Measurements from ENCODE around the gene HABP2. TPM values are rescaled to one million over a fixed set of nuclear protein-coding genes. Genes with fewer than 3 reads are reported as not detected.

The HABP2 gene
- total and polyA plus RNA-seq, 2 of the 4 experiments (the other 2 are of a cell fraction), result not detected

DNA sequence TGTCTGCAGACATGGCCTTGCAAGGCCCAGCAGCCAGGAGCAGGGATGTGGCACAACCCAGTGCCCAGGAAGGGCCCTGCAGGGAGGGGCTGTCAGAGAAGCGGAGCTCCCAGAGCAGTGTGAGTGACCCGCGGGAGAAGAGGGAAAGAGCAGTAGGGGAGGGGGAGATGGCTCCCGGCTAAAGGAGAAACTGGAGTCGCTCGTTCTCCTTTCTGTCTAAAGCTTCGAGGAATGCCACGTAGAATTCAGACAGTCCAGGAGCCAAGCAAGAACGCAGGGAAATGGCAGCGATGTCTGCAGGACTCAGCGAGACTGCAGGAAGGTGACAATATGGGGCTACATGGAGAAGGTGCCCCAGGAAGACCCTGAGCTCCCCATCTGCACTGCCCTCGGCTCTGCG, 22.4 kb upstream of the HABP2 start:
- H3K9me3 ChIP-seq (ENCODE audit: control insufficient read depth, insufficient read depth, low read length), result no peaks in the 10 kb centered on the region

More for the DNA sequence above, 22.4 kb upstream of the HABP2 start:
- H3K23ac ChIP-seq (ENCODE audit: low read depth, low read length), result no peak overlapping the region
- H3K36me3 ChIP-seq (ENCODE audit: control insufficient read depth, insufficient read depth, low read length), result no peaks in the 10 kb centered on the region
- no peak overlapping the region for H3K4me2 ChIP-seq (ENCODE audit: low read depth, low read length)
- H3K14ac ChIP-seq (replicated peaks; ENCODE audit: low read depth, low read length), result no peak overlapping the region
- WGBS, 2 experiments (ENCODE audit: extremely low coverage in 2 of 2, insufficient read length in 1 of 2), result 40% methylated on average over 6 of the region's 13 CpGs; no CpG with 5 or more reads in 1 of the 2 experiments
- no TSS peak for BruUV-seq (replicated peaks)
- no peak overlapping the region for H3K4ac ChIP-seq (ENCODE audit: low read depth, low read length)
- no peak for DNase-seq
- ChIA-PET CTCF (no interaction called here), POLR2A (ENCODE audit: unreplicated experiment) (no interaction called here)
- ATAC-seq (ENCODE audit: low read depth), result no peak
- no peak overlapping the region for H2BK5ac ChIP-seq (ENCODE audit: low read depth, low read length, poor library complexity, severe bottlenecking)
- no peak overlapping the region for H2BK15ac ChIP-seq (ENCODE audit: low read depth, low read length)
- no peak overlapping the region for H4K91ac ChIP-seq (ENCODE audit: insufficient read depth, low read depth, low read length)
- H2AK5ac ChIP-seq (ENCODE audit: low read depth, low read length), result no peak overlapping the region
- no peaks in the 10 kb centered on the region for H4K20me1 ChIP-seq (ENCODE audit: insufficient read depth, low read length)
- in situ Hi-C loops (cut with MboI; ENCODE audit: low sequenced_read_pairs) (no loop called here), intact Hi-C loops (cut with micrococcal nuclease) (no loop called here), dilution Hi-C loops (cut with HindIII; ENCODE audit: low sequenced_read_pairs, unreplicated experiment) (no loop called here)
- no peak overlapping the region for H3K27ac ChIP-seq (ENCODE audit: insufficient read depth, low read length)
- TF ChIP-seq SMC3 (IDR thresholded peaks at IDR 0.05; ENCODE audit: low read depth, low read length), result no peak
- TF ChIP-seq MAFK (IDR thresholded peaks at IDR 0.05; ENCODE audit: low read depth, low read length), result no peak
- no peak for TF ChIP-seq CEBPB (IDR thresholded peaks at IDR 0.05; ENCODE audit: low read depth, low read length)
- no peak for TF ChIP-seq RAD21 (IDR thresholded peaks at IDR 0.05; ENCODE audit: low read length)
- TF ChIP-seq CHD1 (IDR thresholded peaks at IDR 0.05; ENCODE audit: low read depth, low read length), result no peak
- H3K56ac ChIP-seq (ENCODE audit: extremely low read depth, insufficient read depth, low read length), result no peak overlapping the region
- no peak overlapping the region for H3K4me3 ChIP-seq (ENCODE audit: insufficient read depth, low read depth, low read length)
- H2AK9ac ChIP-seq (replicated peaks; ENCODE audit: low read depth, low read length, poor library complexity), result no peak overlapping the region
- no peaks in the 10 kb centered on the region for H3K79me1 ChIP-seq (ENCODE audit: low read depth in 1 of 2, low read length in 2 of 2)
- no peak overlapping the region for H4K5ac ChIP-seq (ENCODE audit: low read depth, low read length)
- no peak overlapping the region for H4K8ac ChIP-seq (ENCODE audit: low read depth in 2 of 2, low read length in 2 of 2)
- no peaks in the 10 kb centered on the region for H3K4me1 ChIP-seq (ENCODE audit: control insufficient read depth, insufficient read depth, low read length)
- H2AFZ ChIP-seq (replicated peaks; ENCODE audit: low read length, poor library complexity), result no peak overlapping the region
- no peak overlapping the region for H3K9ac ChIP-seq (ENCODE audit: low read depth, low read length)
- no peak overlapping the region for H2BK120ac ChIP-seq (ENCODE audit: low read depth, low read length)
- no peaks in the 10 kb centered on the region; the same call in 1 of the 2 replicates for H3K27me3 ChIP-seq (ENCODE audit: control insufficient read depth, insufficient read depth, low read length)
- no peak overlapping the region for H3K18ac ChIP-seq (ENCODE audit: low read depth, low read length)
- no peaks in the 10 kb centered on the region for H3K9me1 ChIP-seq (ENCODE audit: insufficient read depth, low read length)
- no peak overlapping the region for H2BK20ac ChIP-seq (ENCODE audit: low read depth, low read length)

Measured in IMR-90 (cell line).